H9 (cell line): ENCODE measurements around the gene PDE3A. TPM values are rescaled to one million over a fixed set of nuclear protein-coding genes. Genes with fewer than 3 reads are reported as not detected.

Experiments
- DNase-seq: peaks from one replicate; pipeline ENCODE4 v3.0.0-alpha.2; 2017
- H2AFZ ChIP-seq: one replicate; pipeline ENCODE4 v1.6.1; 2013; ENCODE audit warnings: mild to moderate bottlenecking, low read length, control low read depth, moderate library complexity
- H2AK5ac ChIP-seq: 2 replicates; pipeline ENCODE4 v1.6.1; 2013; ENCODE audit warnings: low read length, control low read depth, mixed read lengths; ENCODE audit not compliant: insufficient read length
- H2BK120ac ChIP-seq: one replicate; pipeline ENCODE4 v1.6.1; 2013; ENCODE audit warnings: low read depth, mild to moderate bottlenecking, low read length, control low read depth, inconsistent platforms; ENCODE audit not compliant: poor library complexity, severe bottlenecking
- H2BK12ac ChIP-seq: 2 replicates; pipeline ENCODE4 v1.6.1; 2013; ENCODE audit warnings: low read length, control low read depth, mixed read lengths, low read depth; ENCODE audit not compliant: insufficient read length
- H2BK15ac ChIP-seq: 2 replicates; pipeline ENCODE4 v1.6.1; 2013; ENCODE audit warnings: low read depth, low read length, control low read depth
- H2BK20ac ChIP-seq: one replicate; pipeline ENCODE4 v1.6.1; 2013; ENCODE audit warnings: low read depth, mild to moderate bottlenecking, low read length, control low read depth, inconsistent platforms; ENCODE audit not compliant: poor library complexity, severe bottlenecking
- H2BK5ac ChIP-seq: 2 replicates; pipeline ENCODE4 v1.6.1; 2013; ENCODE audit warnings: low read length, control low read depth, mixed read lengths; ENCODE audit not compliant: insufficient read length
- H3K14ac ChIP-seq: 2 replicates; pipeline ENCODE4 v1.6.1; 2013; ENCODE audit warnings: low read length, control low read depth; ENCODE audit not compliant: insufficient read depth
- H3K18ac ChIP-seq: 2 replicates; pipeline ENCODE4 v1.6.1; 2013; ENCODE audit warnings: low read depth, mild to moderate bottlenecking, mixed read lengths, low read length, control low read depth; ENCODE audit not compliant: insufficient read length
- H3K23ac ChIP-seq: 2 replicates; pipeline ENCODE4 v1.6.1; 2013; ENCODE audit warnings: low read length, control low read depth, mixed read lengths, low read depth; ENCODE audit not compliant: insufficient read length
- H3K23me2 ChIP-seq: 2 replicates; pipeline ENCODE4 v1.6.1; 2013; ENCODE audit warnings: low read depth, mild to moderate bottlenecking, mixed read lengths, low read length, control low read depth; ENCODE audit not compliant: insufficient read length, poor library complexity, severe bottlenecking
- H3K27ac ChIP-seq: 2 replicates; pipeline ENCODE4 v1.5.1; 2013; ENCODE audit warnings: low read length, control low read depth, mixed read lengths, low read depth; ENCODE audit not compliant: insufficient read length
- H3K27me3 ChIP-seq: 2 replicates; pipeline ENCODE4 v1.6.1; 2013; ENCODE audit warnings: low read length, control low read depth, inconsistent platforms; ENCODE audit not compliant: insufficient read depth
- H3K4ac ChIP-seq: 2 replicates; pipeline ENCODE4 v1.6.1; 2013; ENCODE audit warnings: low read depth, mild to moderate bottlenecking, control low read depth, inconsistent platforms, low read length, moderate library complexity
- H3K4me1 ChIP-seq: 2 replicates; pipeline ENCODE4 v1.6.1; 2013; ENCODE audit warnings: low read length, control low read depth, inconsistent platforms; ENCODE audit not compliant: insufficient read depth
- H3K4me2 ChIP-seq: 2 replicates; pipeline ENCODE4 v1.6.1; 2013; ENCODE audit warnings: low read length, control low read depth, mixed read lengths; ENCODE audit not compliant: insufficient read length, insufficient read depth
- H3K56ac ChIP-seq: 2 replicates; pipeline ENCODE4 v1.6.1; 2013; ENCODE audit warnings: low read depth, mild to moderate bottlenecking, mixed read lengths, low read length, control low read depth; ENCODE audit not compliant: insufficient read length
- H3K79me1 ChIP-seq: 2 replicates; pipeline ENCODE4 v1.6.1; 2013; ENCODE audit warnings: low read depth, mild to moderate bottlenecking, moderate library complexity, low read length, control low read depth, inconsistent platforms; ENCODE audit not compliant: insufficient read depth, poor library complexity, severe bottlenecking
- H3K79me2 ChIP-seq: 2 replicates; pipeline ENCODE4 v1.6.1; 2013; ENCODE audit warnings: low read length, control low read depth, inconsistent platforms; ENCODE audit not compliant: insufficient read depth
- H3K9ac ChIP-seq: 2 replicates; pipeline ENCODE4 v1.6.1; 2013; ENCODE audit warnings: low read length, control low read depth, mixed read lengths; ENCODE audit not compliant: insufficient read length; ENCODE audit errors: extremely low read depth
- H3K9me3 ChIP-seq: one replicate; pipeline ENCODE4 v1.6.1; 2013; ENCODE audit warnings: low read depth, low read length, inconsistent platforms; ENCODE audit not compliant: control insufficient read depth
- H3T11ph ChIP-seq: one replicate; pipeline ENCODE4 v1.6.1; 2013; ENCODE audit warnings: mild to moderate bottlenecking, low read length, control low read depth, inconsistent platforms
- H4K20me1 ChIP-seq: one replicate; pipeline ENCODE4 v1.6.1; 2013; ENCODE audit not compliant: control insufficient read depth, insufficient read length, insufficient read depth
- H4K5ac ChIP-seq: 2 replicates; pipeline ENCODE4 v1.6.1; 2013; ENCODE audit warnings: low read depth, mild to moderate bottlenecking, mixed read lengths, low read length, control low read depth; ENCODE audit not compliant: insufficient read length
- H4K8ac ChIP-seq: replicated peaks from 2 replicates; pipeline ENCODE4 v1.6.1; 2013; ENCODE audit warnings: low read length, control low read depth, mixed read lengths, low read depth; ENCODE audit not compliant: insufficient read length
- H4K91ac ChIP-seq: 2 replicates; pipeline ENCODE4 v1.6.1; 2013; ENCODE audit warnings: low read depth, mild to moderate bottlenecking, moderate library complexity, mixed read lengths, low read length, control low read depth; ENCODE audit not compliant: insufficient read length
- H3K27ac Mint-ChIP-seq, 3 experiments: 2 replicates in 2 of 3; 3 replicates in 1 of 3; pipeline ENCODE4 v1.8.0; 2020 to 2021; ENCODE audit warnings: mixed read lengths in 3 of 3, mild to moderate bottlenecking in 1 of 3, moderate library complexity in 1 of 3
- H3K27me3 Mint-ChIP-seq: 2 replicates; pipeline ENCODE4 v1.8.0; 2021; ENCODE audit warnings: low read depth, mild to moderate bottlenecking, moderate library complexity, mixed read lengths
- H3K36me3 Mint-ChIP-seq, 3 experiments: 2 replicates in 2 of 3; 3 replicates in 1 of 3; pipeline ENCODE4 v1.8.0; 2020 to 2021; ENCODE audit warnings: low read depth in 3 of 3, mixed read lengths in 3 of 3; ENCODE audit not compliant: insufficient read depth in 1 of 3
- H3K4me1 Mint-ChIP-seq, 2 experiments: 2 replicates each; pipeline ENCODE4 v1.8.0; 2020; ENCODE audit warnings: mixed read lengths in 2 of 2
- H3K4me3 Mint-ChIP-seq, 2 experiments: 2 replicates in 1 of 2; 3 replicates in 1 of 2; pipeline ENCODE4 v1.8.0; 2020 to 2021; ENCODE audit warnings: mild to moderate bottlenecking in 2 of 2, mixed read lengths in 2 of 2, moderate library complexity in 1 of 2
- H3K9me3 Mint-ChIP-seq, 2 experiments: 2 replicates in 1 of 2; 3 replicates in 1 of 2; pipeline ENCODE4 v1.8.0; 2020; ENCODE audit warnings: mild to moderate bottlenecking in 2 of 2, mixed read lengths in 2 of 2, moderate library complexity in 1 of 2
- WGBS: extraction: QIAGEN DNeasy Blood & Tissue Kit; methylation state at CpG from one replicate; pipeline ENCODE4 v1.1.7; 2013; ENCODE audit warnings: missing lambda C conversion rate, low lambda C conversion rate, mixed read lengths; ENCODE audit not compliant: insufficient read length; ENCODE audit errors: extremely low coverage; 5-methylcytosine and 5-hydroxymethylcytosine counted together
- total RNA-seq: library from RNA; stranded (reverse); gene quantifications from 2 replicates; pipeline ENCODE4 v1.2.1, GENCODE V29; 2021
- TF ChIP-seq, protein P1 (sequence below): fragments of 200-600 bp; sonication (generic); conservative IDR thresholded peaks from 3 replicates; pipeline ENCODE4 v1.8.0; 2021; ENCODE audit warnings: antibody characterized with exemption, mild to moderate bottlenecking

PDE3A gene
- total RNA-seq, 1 experiment from 2014 or later = 3.0 TPM

DNA sequence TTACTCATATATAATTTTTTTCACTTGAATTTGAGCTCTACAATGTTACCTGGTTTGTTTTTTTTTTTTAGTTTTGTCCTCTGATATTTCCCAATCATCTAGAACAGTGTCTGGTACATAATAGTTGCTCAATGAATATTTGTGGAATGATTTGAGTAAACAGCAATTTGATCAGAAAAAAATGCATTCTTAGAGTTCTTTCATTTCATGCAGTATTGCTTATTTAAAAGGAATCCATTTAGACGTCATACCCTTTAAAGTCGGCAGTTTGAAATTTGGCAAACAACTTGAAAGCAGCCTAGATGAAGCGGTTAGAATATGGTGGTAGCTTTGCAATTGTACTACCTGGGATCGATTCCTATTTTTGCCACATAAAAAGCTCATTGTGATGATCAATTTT, 140.0 kb downstream of the PDE3A start:
- Mint-ChIP-seq H3K27me3 (no peaks in the 10 kb centered on the region), H3K4me3 (no peak overlapping the region; a peak in 1 of 5 replicates), H3K36me3 (no peaks in the 10 kb centered on the region), H3K27ac (no peak overlapping the region), H3K4me1 (no peaks in the 10 kb centered on the region), H3K9me3 (no peaks in the 10 kb centered on the region)
- Histone ChIP-seq H4K8ac (no peak overlapping the region), H3K27ac (no peak overlapping the region), H3K4ac (no peak overlapping the region), H4K20me1 (no peaks in the 10 kb centered on the region), H3K14ac (no peak overlapping the region), H3K9me3 (no peaks in the 10 kb centered on the region), H2BK15ac (no peak overlapping the region), H2BK5ac (no peak overlapping the region), H3K23ac (no peak overlapping the region), H3T11ph (no peak overlapping the region), H3K9ac (no peak overlapping the region), H2BK120ac (no peak overlapping the region), H4K91ac (no peak overlapping the region), H3K23me2 (no peaks in the 10 kb centered on the region), H2BK12ac (no peak overlapping the region), H2AK5ac (no peak overlapping the region), H3K79me2 (no peaks in the 10 kb centered on the region), H4K5ac (no peak overlapping the region), H3K79me1 (no peaks in the 10 kb centered on the region), H2BK20ac (no peak overlapping the region), H3K56ac (no peak overlapping the region), H3K4me2 (no peak overlapping the region), H3K18ac (no peak overlapping the region), H3K4me1 (no peaks in the 10 kb centered on the region), H3K27me3 (no peaks in the 10 kb centered on the region), H2AFZ (no peak overlapping the region)
- DNase-seq = no peak
- WGBS = no CpG with 5 or more reads among the region's 4 CpGs
- TF ChIP-seq, protein P1, sequence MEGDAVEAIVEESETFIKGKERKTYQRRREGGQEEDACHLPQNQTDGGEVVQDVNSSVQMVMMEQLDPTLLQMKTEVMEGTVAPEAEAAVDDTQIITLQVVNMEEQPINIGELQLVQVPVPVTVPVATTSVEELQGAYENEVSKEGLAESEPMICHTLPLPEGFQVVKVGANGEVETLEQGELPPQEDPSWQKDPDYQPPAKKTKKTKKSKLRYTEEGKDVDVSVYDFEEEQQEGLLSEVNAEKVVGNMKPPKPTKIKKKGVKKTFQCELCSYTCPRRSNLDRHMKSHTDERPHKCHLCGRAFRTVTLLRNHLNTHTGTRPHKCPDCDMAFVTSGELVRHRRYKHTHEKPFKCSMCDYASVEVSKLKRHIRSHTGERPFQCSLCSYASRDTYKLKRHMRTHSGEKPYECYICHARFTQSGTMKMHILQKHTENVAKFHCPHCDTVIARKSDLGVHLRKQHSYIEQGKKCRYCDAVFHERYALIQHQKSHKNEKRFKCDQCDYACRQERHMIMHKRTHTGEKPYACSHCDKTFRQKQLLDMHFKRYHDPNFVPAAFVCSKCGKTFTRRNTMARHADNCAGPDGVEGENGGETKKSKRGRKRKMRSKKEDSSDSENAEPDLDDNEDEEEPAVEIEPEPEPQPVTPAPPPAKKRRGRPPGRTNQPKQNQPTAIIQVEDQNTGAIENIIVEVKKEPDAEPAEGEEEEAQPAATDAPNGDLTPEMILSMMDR = no peak
